DMS 273 (cell line): Measurements from ENCODE around the gene RAB10.

Experiments used
- DNase-seq: peaks from one replicate; lab custom pipeline; 2025; ENCODE audit not compliant: unreplicated experiment; lab: John Stamatoyannopoulos, UW

Gene RAB10

GRCh38 chr2:26175466-26176278 lies 141.8 kb downstream of the RAB10 start:
- DNase-seq, result no peak

DNA sequence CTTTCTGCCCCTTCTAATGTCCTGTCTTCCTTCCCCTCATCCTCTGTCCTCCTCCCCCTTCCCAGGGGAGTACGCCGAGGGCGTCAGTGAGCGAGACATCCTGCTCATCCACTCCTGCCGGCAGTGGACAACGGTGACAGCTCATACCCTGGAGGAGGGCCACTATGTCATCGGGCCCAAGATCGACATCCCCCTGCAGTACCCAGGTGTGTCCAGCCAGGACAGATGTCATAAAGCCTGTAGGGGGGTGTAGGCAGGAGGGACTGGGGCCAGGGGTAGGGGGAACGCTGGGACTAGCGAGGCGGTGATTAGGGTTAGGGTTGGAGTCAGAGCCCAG lies 142.4 kb downstream of the RAB10 start:
- no peak for DNase-seq

DNA sequence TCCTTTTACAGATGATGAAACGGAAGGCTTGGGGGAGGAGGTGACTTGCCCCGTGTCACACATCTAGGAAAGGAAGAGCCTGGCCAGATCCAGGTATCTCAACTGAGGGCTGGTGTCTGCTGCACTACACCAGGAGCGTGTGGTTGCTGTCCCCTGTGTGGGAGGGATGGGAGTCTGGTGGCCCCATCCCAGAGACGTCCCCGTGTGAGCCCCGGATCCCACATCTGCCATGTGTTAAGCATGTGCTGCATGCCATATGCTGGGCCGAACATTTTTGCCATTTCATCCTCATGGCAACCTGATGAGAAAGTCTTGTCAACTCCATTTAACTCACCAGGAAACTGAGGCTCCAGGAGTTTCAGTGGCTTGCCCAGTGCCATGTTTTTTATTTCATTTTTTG lies 143.2 kb downstream of the RAB10 start:
- no peak for DNase-seq

DNA sequence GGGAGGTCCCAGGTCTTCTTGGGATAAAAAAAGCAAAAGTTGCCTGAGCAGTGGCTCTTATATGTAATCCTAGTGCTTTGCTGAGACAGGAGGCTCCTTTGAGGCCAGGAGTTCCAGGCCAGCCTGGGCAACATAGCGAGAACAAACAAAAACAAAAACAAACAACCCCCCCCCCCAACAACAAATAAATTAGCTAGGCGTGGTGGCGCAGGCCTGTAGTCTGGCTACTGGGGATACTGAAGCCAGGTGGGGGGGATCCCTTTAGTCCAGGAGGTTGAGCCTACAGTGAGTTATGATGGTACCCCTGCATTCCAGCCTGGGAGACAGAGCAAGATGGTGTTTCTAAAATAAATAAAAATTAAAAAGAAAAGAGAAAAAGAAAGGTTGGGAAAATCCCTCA lies 144.4 kb downstream of the RAB10 start:
- no peak for DNase-seq

DNA sequence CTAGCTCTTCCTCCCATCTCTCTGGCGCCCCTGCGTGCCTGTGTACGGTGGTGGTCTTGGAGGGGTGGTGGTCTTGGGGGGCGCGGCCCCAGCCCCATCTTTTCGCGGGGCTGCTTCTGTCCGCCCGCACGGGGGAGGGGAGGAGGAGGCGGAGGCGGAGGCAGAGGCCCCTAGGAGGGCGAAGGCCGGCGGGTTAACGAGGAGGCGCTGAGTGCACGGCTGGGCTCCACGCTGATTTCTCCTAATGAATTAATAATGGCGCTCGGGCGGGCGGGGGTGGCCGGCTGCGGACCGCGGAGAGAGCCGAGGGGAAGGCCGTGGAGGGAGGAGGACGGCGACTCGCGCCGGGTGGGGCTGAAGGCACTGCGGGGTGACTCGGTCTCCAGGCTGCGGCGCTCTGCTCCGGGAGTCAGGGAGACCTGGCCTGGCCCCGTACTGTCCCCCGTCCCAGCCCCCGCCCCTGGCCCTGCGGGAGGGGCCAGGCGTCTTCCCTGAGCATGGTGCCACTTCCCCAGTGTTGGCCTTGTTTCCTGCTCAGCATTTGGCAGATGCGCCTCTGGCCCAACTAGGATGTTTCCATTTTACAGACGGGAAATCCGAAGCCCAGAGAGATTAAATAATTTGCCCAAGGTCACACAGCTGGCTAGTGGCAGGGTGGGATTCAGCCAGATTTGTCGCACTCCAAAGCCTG lies 145.0 kb downstream of the RAB10 start:
- no peak for DNase-seq

- DNase-seq, result no peak
Measured at GRCh38 chr2:26179446-26179913, 145.6 kb downstream of the RAB10 start.

- no peak for DNase-seq
Measured at GRCh38 chr2:26182441-26182840, 148.6 kb downstream of the RAB10 start.

- no peak for DNase-seq
Measured at GRCh38 chr2:26182887-26183630, 149.2 kb downstream of the RAB10 start.

- DNase-seq, result no peak
Measured at GRCh38 chr2:26184121-26184520, 150.2 kb downstream of the RAB10 start.

DNA sequence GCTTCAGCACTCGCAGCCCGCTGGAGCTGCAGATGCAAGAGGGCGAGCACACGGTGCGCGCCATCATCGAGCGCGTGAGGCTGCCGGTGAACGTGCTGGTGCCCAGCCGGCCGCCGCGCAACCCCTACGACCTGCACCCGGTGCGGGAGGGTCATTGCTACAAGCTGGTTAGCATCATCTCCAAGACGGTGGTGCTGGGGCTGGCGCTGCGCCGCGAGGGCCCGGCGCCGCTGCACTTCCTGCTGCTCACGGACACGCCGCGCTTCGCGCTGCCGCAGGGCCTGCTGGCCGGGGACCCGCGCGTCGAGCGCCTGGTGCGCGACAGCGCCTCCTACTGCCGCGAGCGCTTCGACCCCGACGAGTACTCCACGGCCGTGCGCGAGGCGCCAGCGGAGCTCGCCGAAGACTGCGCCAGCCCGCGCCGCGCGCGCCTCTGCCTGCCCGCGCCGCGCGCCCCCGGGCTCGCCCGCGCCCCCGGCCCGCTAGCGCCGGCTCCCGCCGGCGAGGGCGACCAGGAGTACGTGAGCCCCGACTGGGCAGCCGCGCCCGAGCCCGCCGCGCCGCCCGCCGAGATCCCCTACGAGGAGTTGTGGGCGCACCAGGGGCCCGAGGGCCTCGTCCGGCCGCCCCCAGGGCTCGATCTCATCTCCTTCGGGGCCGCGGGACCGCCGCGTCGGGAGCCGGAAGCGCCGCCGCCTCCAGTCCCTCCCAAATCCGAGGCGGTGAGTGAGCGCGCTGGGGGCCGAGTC lies 150.8 kb downstream of the RAB10 start:
- no peak for DNase-seq

DNA sequence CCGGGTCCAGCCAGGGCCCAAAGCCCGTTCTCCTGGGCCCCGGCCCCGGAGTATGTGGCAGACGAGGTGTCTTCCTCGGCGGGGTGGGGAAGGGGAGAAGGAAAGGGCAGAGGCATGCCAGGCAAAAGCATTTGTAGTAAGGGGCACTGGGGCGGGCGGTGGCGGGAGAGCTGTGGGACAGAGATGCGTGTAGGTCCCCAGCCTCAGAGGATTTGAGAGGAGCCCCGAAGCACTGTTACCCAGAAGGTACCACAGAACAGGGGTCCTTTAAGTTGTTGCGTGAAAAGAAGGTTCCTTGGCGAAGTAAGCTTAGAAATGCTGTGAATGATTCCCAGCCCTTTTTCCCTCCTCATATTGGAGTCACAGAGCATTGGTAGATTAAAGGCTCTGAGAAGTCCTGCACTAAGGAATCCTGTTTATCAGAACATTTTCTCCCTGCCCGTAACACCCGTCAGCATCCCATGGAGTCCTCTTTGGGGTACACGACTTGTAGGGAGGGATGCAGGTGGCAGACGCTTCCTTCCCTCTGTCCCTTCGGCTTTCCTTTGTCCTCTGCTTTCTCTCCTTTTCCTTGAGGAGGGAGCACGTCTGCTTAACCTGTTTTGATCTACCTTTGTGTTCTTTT lies 151.5 kb downstream of the RAB10 start:
- no peak for DNase-seq

DNA sequence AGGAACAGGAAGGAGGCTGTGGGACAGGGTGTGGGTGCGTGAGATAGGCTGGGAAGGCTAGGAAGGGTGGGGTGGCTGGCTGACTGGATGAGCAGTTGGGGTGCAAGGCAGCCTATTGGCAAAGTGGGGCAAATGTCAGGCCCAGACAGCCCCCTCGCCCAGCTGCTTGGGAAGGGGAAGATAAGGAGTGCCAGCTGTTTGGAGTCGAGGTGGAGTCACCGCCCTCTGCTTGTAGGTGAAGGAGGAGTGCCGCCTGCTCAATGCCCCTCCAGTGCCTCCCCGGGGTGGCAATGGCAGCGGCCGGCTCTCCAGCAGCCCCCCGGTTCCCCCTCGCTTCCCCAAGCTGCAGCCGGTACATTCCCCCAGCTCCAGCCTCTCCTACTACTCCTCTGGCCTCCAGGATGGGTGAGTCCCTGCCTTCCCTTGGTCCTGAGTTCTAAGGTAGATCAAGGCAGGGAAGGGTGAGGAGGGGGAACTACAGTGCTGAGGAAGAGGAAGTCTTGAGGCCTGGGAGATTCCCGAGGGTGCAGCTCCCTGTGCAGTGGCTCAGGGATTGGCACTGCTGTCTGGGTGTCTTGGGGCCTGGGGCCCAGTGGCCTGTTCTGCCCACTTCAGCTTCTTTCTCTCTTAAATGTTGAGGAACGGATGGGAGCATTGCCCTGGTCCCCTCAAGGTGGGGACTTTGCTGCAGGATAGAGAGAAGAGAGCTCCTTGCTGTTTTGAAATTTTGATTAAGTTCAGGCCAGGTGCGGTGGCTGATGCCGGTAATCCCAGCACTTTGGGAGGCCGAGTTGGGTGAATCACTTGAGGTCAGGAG lies 152.3 kb downstream of the RAB10 start:
- DNase-seq, result no peak
